ENCODE measurements around the gene GADD45B. TPM values are rescaled to one million over a fixed set of nuclear protein-coding genes. Genes with fewer than 3 reads are reported as not detected.

GADD45B gene
- total RNA-seq, 1 donor from 2014 or later: 4.9 TPM

GRCh38 chr19:2474232-2475017 lies 1.5 kb upstream of the GADD45B start:
- H3K36me3 Mint-ChIP-seq (ENCODE audit: insufficient read depth): no peaks in the 10 kb centered on the region
- H3K4me3 Mint-ChIP-seq (ENCODE audit: low read depth): peak overlapping the region; percentile 3
- no peaks in the 10 kb centered on the region for H3K9me3 Mint-ChIP-seq (ENCODE audit: low read depth)
- peaks cover 20% of the 10 kb centered on the region for H3K4me1 Mint-ChIP-seq (ENCODE audit: low read depth)
- peak; percentile 99 for TF ChIP-seq CTCF (IDR thresholded peaks at IDR 0.05; ENCODE audit: unreplicated experiment)
- peak overlapping the region; percentile 77 for H3K27ac Mint-ChIP-seq
- DNase-seq (ENCODE audit: low spot score, unreplicated experiment): peak; percentile 85
- peaks cover 35% of the 10 kb centered on the region for H3K27me3 Mint-ChIP-seq

- DNase-seq (ENCODE audit: low spot score, unreplicated experiment): no peak
- Mint-ChIP-seq H3K9me3 (ENCODE audit: low read depth) (no peaks in the 10 kb centered on the region), H3K36me3 (ENCODE audit: insufficient read depth) (no peaks in the 10 kb centered on the region), H3K27me3 (peaks cover 41% of the 10 kb centered on the region), H3K27ac (peak overlapping the region; percentile 77), H3K4me1 (ENCODE audit: low read depth) (peaks cover 20% of the 10 kb centered on the region), H3K4me3 (ENCODE audit: low read depth) (peak overlapping the region; percentile 47)
- TF ChIP-seq CTCF (IDR thresholded peaks at IDR 0.05; ENCODE audit: unreplicated experiment): no peak
Observed at GRCh38 chr19:2475018-2475701, 767 bp upstream of the GADD45B start.

GRCh38 chr19:2476451-2477140 lies 669 bp downstream of the GADD45B start:
- DNase-seq (ENCODE audit: low spot score, unreplicated experiment): no peak
- Mint-ChIP-seq H3K27ac (peak overlapping the region; percentile 88), H3K4me3 (ENCODE audit: low read depth) (peak overlapping the region; percentile 85), H3K36me3 (ENCODE audit: insufficient read depth) (no peaks in the 10 kb centered on the region), H3K27me3 (peaks cover 52% of the 10 kb centered on the region), H3K4me1 (ENCODE audit: low read depth) (peaks cover 20% of the 10 kb centered on the region), H3K9me3 (ENCODE audit: low read depth) (no peaks in the 10 kb centered on the region)
- TF ChIP-seq CTCF (IDR thresholded peaks at IDR 0.05; ENCODE audit: unreplicated experiment): no peak

GRCh38 chr19:2477141-2477710 lies 1.3 kb downstream of the GADD45B start:
- no peaks in the 10 kb centered on the region for H3K9me3 Mint-ChIP-seq (ENCODE audit: low read depth)
- peaks cover 20% of the 10 kb centered on the region for H3K4me1 Mint-ChIP-seq (ENCODE audit: low read depth)
- DNase-seq (ENCODE audit: low spot score, unreplicated experiment): no peak
- no peak for TF ChIP-seq CTCF (IDR thresholded peaks at IDR 0.05; ENCODE audit: unreplicated experiment)
- peaks cover 52% of the 10 kb centered on the region for H3K27me3 Mint-ChIP-seq
- H3K4me3 Mint-ChIP-seq (ENCODE audit: low read depth): peak overlapping the region; percentile 85
- H3K27ac Mint-ChIP-seq: no peak overlapping the region
- no peaks in the 10 kb centered on the region for H3K36me3 Mint-ChIP-seq (ENCODE audit: insufficient read depth)

GRCh38 chr19:2477732-2478191 lies 1.8 kb downstream of the GADD45B start:
- Mint-ChIP-seq H3K36me3 (ENCODE audit: insufficient read depth) (no peaks in the 10 kb centered on the region), H3K9me3 (ENCODE audit: low read depth) (peaks cover 3% of the 10 kb centered on the region), H3K27ac (no peak overlapping the region), H3K4me1 (ENCODE audit: low read depth) (peaks cover 20% of the 10 kb centered on the region), H3K27me3 (peaks cover 51% of the 10 kb centered on the region), H3K4me3 (ENCODE audit: low read depth) (peak overlapping the region; percentile 68)
- TF ChIP-seq CTCF (IDR thresholded peaks at IDR 0.05; ENCODE audit: unreplicated experiment): no peak
- DNase-seq (ENCODE audit: low spot score, unreplicated experiment): no peak

All from progenitor cell of endocrine pancreas (in vitro differentiated cells).